Right renal cortex interstitium (tissue), 3 donors: ENCODE measurements around the gene TGFBI. TPM values are rescaled to one million over a fixed set of nuclear protein-coding genes. Genes with fewer than 3 reads are reported as not detected.

Source experiments
- DNase-seq, 3 donors: peaks; one replicate each; pipeline ENCODE4 v3.0.0-alpha.2; 2013; ENCODE audit warnings: low read depth in 3 of 3, low spot score in 2 of 3
- polyA plus RNA-seq, 3 donors: library from polyadenylated mRNA; unstranded; fragments of 120-200 nt; gene quantifications; one replicate each; pipeline ENCODE4 v1.2.1, GENCODE V29; 2013; ENCODE audit not compliant: insufficient read length in 3 of 3

The TGFBI gene
- polyA plus RNA-seq, 3 donors, result 188 to 278 (median 225) TPM

DNA sequence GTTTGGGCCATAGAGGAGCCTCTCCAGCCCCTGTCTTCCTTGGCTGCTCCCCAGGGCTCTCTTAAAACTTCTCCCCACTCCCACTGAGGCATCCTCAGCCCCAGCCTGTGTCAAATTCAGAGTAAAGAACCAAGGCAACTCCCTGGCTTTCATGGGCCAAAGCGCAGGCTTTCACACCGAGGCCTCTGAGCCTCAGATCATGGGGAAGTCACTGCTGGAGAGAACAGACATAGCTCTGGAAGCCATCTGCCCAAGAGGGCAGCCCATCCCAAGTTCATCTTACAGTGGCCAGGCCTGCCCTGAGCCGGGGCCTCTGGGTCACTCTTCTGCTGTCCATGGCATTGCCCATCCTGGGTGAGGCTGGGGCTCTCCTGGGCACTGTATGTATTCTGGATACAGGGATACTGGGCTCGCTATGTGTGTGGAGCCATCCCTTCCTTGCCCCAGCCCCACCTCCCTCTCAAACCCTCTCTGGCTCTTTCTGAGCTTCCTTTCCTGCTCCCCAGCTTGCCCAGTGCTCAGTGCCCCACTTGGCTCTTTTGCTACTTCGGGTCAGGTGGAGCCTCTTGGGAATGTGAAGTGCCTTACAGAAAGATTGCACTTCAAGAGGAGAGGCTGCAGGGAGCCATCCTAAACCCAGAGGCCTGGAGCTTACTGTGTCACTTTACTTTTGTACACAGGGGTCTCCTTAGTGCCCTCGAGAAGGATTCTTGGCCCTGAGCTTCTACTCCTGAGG lies 33.0 kb downstream of the TGFBI start:
- no peak for DNase-seq

DNA sequence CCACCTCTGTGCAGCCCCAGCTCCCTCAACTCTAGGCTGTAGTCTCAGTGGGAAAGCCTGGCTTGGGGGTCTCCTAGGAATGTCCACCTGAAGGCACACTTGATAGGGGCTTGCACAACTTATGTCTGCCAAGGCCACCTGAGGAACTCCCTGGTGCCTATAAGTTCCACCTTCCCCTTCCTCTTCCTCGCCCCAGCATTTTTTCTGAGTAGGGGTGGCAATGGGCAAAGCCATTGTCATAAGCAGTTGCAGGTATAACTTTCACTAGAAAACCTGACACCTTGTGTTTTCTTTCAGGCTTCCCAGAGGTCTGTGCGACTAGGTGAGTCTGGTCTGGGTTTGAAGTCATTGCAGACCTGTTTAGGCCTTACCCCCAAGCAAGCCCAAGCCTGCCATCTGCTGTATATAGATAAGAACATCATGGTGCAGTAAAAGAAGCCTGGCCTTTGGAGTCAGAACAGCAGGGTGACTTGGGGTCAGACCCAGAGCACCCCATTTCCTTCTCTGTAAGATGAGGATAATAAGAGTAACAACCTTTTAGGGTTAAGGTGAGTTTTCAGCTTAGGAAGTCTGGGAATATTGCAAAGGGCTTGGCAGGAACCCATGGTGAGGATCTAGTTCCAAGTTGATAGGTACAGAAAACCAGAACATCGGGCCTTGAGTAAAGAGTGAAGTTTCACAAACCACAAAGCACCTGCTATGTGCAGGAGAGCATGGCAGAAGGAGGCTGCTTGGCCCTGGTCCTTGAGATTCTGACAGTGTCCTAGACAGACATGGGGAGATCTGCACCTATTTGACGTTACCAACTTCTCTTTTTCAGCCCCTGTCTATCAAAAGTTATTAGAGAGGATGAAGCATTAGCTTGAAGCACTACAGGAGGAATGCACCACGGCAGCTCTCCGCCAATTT lies 33.8 kb downstream of the TGFBI start:
- DNase-seq, result no peak

DNA sequence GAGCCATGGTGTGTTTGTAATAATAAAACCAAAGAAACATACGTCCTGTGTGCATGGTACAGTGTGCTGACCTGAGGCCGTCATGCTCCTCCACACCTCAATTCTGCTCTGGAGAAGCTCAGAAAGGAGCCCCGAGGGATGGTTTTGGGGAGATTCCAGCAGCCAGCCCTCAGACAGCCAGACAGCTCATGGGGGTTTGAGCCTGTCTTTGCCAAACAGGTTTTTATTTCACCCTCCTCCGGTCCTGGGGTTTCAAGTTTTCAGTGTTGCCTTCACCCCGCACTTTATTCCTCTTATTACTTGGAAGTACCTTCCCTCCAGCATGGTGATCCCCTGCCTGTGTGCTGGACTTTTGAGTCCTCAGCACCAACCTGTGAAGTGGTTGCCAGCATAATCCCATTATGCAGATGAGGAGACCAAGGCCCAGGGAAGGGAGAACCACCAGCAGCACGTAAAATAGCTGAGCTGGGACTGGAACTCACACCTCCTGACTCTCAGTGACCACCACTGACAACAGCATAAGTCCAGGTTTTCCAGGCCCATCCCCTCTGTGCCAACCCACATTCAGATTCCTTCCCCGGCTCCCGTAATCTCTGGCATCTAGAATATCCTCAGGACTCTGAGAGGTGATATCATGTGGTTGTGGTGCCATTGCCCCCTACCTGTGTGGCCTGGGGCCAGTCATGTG lies 35.1 kb downstream of the TGFBI start:
- no peak for DNase-seq

DNA sequence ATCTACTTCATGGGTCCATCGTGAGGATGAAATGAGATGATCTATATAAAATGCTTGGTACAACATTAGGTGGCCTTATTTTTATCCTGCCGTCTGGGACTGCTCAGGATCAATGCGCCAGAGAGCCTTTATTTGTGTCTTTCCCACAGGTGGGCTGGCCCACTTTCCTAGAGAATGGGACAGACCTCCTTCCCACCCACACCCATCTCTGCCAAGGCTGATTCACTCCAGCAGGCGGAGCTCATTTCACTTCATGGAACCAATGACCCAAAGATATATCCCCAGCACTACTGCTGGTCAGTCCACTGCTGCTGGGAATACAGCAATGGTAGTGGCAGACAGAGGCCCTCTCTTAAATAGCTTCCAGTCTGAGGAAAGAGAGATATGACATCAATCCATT lies 35.7 kb downstream of the TGFBI start:
- DNase-seq, result no peak

DNA sequence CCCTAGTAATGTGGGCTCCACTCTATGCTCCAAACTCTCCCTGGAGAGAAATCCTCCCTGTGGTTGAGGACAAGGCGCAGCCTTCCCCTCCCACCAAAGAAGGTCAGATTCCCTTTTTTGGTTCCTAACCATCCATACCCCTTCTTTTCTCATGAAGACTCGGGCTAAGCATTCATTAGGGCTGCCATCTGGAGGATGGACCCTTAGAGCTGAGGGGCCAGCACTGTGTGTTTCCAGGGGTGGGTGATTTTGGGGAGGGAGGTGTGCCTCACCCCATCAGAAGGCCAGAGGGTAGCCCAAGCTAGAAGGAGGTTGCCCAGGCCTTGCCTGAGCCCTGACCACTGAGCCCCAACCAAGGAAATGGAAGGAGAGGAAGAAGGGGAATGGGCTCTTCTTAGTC lies 36.8 kb downstream of the TGFBI start:
- no peak for DNase-seq

DNA sequence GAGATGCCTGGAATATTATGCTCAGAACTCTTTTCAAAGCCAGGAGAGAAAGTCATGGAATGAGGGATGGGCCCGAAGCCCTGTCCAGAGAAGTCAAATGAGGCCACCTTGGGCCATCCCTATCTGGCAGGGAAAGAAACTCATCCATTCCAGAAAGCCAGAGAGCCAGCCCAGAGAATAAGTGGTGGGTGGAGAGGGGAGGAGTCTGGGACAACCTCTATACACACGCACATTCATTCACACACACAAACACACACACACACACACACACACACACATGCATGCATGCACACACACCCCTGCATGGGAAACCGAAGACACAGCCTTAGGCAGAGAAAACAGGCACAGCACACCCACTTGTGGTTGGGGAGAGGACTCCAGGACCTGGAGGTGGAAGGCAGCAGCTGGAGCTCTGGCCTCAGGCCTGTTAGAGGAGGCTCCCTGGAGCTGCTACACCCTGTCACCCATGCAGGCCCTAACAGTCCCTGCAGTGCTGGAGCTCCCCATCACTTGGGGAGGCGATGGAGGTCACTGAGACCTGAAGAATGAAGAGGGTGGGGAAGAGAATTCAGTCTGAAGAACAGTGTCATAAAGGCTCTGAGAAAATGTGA lies 38.0 kb downstream of the TGFBI start:
- no peak for DNase-seq

DNA sequence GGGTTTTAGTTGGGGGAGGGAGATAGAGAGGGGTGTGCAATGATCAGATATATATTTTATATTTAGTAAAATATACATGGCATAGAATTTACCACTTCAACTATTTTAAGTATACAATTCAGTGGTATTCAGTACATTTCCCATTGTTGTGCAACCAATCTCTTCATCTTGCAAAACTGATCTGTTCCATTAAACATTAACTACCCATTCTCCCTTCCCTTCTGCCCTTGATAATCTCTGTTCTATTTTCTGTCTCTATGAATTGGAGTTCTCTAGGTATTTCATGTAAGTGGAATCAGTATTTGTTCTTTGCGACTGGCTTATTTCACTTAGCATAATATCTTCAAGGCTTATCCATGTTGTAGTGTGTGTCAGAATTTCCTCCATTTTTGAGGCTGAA lies 38.6 kb downstream of the TGFBI start:
- no peak for DNase-seq

DNA sequence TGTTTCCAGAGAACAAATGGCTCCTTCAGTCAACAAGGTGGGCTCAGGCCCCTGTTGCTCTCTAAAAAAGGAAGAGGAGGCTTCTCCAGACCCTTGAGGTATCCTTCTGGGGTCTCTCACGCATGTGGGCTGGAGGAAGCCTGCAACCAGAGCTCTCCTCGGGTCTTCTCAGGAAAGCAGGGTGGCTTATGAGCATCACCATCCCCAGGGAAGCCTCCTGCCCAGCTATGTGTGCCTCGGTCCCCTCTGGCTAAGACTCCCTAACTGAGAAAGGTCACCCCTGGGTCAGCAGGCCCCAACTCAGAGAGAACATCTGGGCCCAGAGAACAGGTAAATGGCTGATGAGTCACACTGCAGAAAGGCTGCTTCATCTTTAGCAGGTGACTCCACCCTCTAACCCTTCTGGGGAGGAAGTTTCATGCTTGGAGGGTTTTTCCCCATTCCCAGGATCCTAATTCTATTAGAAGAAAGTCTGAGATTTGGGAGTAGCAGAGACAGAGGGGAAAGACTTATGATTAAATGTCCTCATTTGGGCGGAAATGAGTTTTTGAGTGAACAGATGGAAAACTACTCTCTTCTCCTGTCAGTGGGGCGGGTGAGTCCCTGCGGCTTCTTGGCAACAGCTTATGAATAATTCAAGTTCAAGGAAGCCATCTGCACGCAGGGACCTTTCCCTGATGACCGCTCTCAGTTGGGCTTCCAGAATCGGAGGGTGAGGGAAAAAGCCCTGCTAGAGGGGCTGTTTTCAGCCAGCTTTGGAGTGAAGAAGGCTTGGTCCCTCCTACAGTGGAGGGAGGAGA lies 41.9 kb downstream of the TGFBI start:
- no peak for DNase-seq

DNA sequence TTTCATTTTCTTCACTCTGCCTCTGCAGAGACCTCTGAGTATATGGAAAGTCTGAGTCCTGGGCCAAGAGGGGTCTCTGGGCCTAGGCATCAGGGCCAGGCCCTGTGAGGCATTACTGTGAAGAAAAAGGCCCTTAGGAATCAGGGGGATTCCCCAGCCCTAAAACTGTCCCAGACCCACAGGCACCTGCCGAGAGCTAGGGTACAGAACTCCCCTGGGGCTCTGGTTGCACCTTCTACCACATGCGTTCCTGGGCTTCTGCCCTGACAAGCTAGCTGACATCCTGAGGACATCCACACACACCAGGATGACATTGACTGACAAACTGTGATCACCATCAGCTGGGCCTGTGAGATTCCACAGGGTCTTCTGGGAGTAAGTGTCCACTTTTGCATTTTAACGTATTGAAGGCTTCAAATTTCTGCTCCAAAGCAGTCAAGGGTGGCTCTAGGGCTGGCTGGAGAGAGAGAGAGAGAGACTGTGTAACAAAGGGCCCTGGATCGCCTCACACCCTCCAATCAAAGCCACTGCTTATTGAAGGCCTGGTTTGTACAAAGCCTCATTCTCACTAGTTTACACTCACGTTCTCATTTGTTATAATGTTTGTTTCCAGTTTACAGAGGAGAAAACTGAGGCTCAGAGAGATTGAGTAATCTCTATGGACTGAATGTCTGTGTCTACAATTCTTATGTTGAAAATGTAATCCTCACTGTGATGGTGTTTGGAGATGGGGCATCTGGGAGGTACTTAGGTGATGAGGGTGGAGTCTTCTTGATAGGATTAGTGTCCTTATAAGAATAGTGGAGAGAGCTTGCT lies 45.1 kb downstream of the TGFBI start:
- no peak for DNase-seq

DNA sequence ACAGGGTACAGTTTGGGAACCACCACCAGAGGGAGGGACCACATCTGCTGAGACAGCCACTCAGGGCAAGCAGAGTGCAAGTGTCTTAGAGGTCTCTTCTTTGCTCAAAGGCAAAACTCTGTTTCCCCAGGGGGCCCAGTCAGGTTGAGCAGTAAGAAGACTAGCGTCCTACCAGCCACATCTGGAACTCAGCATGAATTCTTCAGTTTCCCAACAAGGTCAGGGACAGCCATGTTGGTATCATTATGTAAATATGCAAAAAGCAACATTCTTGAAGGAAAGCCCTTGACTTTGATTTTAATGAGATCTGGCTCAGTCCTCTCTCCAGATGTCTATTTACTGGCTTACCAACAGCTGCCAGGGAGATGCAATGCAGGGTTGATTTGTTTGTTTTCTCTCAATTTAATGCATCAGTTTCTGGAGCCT lies 46.7 kb downstream of the TGFBI start:
- DNase-seq, result no peak

DNA sequence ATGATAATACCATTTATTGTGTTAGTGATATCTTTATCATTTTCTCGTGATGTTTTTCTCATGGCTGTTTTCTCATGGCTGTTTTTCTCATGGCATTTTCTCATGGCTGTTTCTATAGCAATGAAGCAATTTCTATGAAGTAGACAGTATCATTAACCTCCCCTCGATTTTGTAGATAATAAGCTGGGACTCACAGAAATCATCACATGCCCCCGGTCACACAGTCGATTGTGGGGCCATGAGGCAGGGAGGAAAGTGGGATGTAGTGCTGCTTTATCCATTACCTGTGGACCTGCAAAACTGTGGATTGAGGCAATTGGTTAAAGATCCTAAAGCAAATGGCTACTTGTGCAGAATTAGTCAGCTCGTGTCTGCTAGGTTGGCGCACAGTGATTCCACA lies 47.3 kb downstream of the TGFBI start:
- DNase-seq, result no peak

DNA sequence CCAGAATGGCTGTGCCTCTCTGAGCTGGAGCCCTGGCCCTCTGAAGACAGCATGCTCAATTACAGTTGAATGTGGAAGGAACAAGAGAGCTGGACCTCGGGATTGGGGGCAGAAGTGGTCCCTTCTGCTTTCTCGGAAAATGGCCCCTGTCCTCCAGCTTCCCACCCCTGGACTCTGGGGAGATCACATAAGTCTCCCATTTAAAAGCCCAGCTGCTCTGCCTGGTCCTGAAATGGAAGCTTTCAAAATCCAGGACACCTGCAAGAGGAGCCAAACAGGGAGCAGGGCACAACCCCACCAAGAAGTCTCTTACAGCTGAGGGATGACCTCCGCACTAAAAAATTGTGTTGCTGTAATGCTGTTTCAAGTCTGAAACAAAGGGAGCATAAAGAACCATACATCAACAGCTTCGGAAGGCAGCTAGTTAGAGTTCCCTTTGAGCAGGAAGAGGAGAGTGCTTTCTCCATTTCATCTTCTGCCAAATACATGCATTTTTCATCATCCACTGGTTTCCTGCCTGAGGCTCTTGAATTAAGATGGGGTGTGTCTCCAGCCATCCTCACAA lies 48.2 kb downstream of the TGFBI start:
- no peak for DNase-seq

DNA sequence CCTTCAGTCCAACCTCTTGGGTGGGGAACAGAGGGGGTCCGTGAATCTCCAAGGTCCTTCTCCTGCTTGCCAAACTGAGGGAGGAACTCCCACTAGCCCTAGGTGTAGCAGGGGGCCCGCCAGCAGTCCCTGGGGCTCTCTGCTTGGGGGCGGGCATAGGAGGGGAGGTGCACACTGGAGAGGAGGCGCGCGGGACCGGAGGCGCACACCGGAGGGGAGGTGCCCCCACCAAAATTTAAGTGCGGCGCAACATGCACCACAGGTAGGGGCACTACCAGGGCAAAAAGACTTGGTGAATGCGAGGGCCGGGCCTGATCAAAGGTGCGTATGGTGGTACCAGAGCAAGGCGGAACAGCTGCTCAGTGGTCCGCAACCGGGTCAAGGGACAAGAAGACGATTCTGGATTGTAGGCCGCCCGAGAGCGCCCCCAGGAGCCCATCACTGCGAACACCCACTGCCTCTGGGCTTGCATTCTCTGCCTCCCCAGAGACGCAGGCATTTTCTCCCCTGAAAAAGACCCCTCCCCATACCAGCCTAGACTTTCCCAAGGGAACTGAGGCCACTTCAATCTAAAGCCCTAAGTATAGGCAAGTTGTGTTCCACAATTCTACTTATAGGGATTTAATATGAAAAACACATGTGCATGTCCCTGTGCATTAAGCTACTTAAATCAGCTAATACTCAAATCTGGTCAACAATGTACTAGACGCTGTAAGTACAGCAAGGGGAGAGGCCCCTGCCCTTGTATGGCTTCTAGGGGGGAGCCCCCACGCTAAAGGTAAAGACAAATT lies 50.6 kb downstream of the TGFBI start:
- DNase-seq, result no peak

DNA sequence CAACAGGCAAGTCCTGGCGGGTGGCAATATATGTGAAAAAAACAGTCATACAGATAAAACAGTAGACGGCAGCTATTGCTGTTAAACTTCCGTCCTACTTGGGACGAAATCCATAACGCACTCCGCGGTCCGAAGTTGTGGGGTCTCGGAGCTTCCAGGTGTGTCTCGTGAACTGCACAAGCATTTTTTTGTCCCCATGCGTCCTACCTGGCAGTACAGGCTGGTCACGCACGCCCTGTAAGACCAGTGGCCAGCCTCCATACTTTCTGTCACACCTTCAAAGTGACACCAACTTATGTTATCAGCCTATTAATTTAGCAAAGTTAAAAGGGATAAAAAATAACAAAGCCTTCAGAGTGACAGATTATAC lies 51.3 kb downstream of the TGFBI start:
- DNase-seq, result no peak

DNA sequence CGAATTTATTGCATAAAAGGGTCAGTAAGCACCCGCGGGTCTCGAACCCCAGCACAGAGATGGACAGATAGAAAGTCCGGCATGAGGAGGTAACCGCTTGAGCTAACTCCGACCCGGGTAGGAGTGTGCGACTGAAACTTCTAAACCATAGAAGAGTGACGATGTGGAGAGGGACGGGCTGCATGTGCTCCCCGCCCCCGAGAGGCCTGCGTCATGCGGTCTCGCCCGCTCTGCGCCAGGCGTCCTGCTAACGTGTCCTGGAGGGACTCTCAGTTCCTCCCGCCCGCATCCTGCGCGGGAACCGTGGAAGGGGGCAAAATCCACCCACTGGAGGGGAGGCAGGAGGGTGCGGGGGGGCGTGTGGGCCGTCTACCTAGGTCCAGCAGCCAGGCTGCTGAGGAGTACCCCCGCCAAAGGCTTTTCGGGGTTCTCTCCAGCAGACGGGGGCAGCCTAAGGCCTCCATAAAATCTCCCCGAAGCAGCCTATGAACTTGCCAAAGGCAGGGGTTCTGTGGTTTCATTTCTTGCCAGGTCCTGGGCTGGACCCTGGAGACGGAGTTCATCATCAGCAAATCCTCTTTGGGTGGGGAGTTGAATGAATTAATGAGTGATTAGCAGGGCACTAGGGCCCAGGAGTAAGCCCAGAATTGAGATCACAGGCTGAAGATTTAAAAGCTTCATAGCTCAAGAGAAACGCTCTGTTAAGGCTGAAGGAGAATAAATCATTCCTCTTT lies 51.9 kb downstream of the TGFBI start:
- peak in 2 of 3 donors; percentile 67 to 84 for DNase-seq

DNA sequence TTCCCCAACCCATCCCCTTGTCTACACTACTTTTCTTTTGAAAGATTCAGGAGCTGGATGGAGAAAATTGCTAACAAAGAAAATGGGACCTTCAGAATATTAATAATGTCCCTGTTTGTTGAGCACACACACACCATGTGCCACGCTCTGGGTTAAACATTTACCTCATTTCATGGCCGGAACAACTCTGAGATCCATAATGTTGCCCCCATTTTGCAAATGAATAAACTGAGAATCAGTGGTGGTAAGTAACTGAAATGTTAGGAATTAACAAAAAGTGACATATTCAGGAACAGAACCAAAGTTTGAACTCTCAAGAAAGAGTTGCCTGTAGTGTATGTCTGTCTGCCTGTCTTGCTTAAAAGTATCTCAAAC lies 52.4 kb downstream of the TGFBI start:
- no peak for DNase-seq

DNA sequence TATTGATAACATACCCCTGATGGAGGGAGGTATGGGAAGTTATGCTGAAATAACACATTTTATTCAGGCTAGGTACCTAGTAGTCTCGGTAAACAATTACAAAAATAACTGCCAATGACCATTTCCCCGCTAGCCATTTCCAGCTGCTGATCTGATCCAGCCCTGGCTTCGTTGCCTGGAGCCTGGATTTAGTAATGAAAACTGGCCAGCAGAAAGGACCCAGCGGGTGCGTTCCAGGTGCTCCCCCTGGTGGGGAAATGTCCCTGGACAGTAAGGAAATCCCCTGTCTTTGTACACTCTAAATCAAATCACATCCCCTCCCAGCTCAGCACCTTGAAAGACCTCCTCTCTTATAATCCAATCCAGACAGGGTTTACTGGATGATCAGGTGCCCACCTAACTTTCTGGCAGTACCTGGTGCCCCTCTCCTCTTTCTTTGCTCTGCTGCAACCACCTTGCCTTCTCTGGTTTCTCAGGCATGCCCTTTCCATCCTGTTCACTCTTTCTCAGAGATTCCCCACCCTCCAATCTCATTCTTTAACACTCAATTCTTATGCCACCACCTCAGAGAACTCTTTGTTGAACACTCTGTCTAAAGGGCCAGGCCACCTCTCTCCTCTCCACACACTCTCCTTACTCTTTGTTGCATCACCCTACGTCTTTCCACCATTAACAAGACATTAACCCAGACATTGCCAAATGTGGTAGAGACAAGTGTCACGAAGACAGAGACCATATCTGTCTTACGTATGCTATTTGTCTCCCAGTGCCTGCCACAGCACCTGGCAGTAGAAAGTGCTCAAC lies 53.8 kb downstream of the TGFBI start:
- DNase-seq, result peak in 1 of 3 donors; percentile 68
